OCI-LY3 (cell line): ENCODE measurements around the gene FAM107B.

Source experiments
- H2AFZ ChIP-seq: fragments of 200-600, 300-600 bp; shearing (Covaris generic); 2 replicates; pipeline ENCODE4 v1.6.0; 2014; ENCODE audit warnings: antibody characterized with exemption, low read depth, low read length
- H3K27ac ChIP-seq: fragments of 200-600, 300-600 bp; sonication (generic); 2 replicates; pipeline ENCODE4 v1.5.1; 2014; ENCODE audit warnings: mild to moderate bottlenecking, low read length, moderate library complexity, mixed read lengths
- H3K27me3 ChIP-seq: fragments of 200-600, 300-600 bp; sonication (generic); 2 replicates; pipeline ENCODE4 v1.6.1; 2014; ENCODE audit warnings: low read depth, low read length, mixed read lengths
- H3K36me3 ChIP-seq: fragments of 200-600, 300-600 bp; sonication (generic); replicated peaks from 2 replicates; pipeline ENCODE3; 2014; ENCODE audit warnings: low read depth, low read length, mixed read lengths
- H3K4me1 ChIP-seq: fragments of 300-600, 200-600 bp; sonication (generic); 2 replicates; pipeline ENCODE4 v1.6.1; 2014; ENCODE audit warnings: low read length, mixed read lengths
- H3K4me2 ChIP-seq: fragments of 200-600, 300-600 bp; sonication (generic); 2 replicates; pipeline ENCODE4 v1.6.1; 2014; ENCODE audit warnings: low read length, mixed read lengths
- H3K4me3 ChIP-seq: fragments of 300-600, 200-600 bp; sonication (generic); 2 replicates; pipeline ENCODE4 v1.5.1; 2014; ENCODE audit warnings: antibody characterized with exemption, mild to moderate bottlenecking, low read length, moderate library complexity
- H3K79me2 ChIP-seq: fragments of 300-600, 200-600 bp; shearing (Covaris generic); 2 replicates; pipeline ENCODE4 v1.6.1; 2014; ENCODE audit warnings: mild to moderate bottlenecking, low read length, mixed read lengths
- H3K9ac ChIP-seq: fragments of 300-600, 200-600 bp; shearing (Covaris generic); 2 replicates; pipeline ENCODE4 v1.6.0; 2014; ENCODE audit warnings: mild to moderate bottlenecking, low read length, moderate library complexity
- H3K9me3 ChIP-seq: fragments of 200-600, 300-600 bp; shearing (Covaris generic); 2 replicates; pipeline ENCODE4 v1.6.1; 2014; ENCODE audit warnings: low read length, mixed read lengths; ENCODE audit not compliant: insufficient read depth
- H4K20me1 ChIP-seq: fragments of 200-600, 300-600 bp; sonication (generic); 2 replicates; pipeline ENCODE4 v1.6.1; 2016; ENCODE audit warnings: low read length, mixed read lengths; ENCODE audit not compliant: insufficient read depth
- CTCF ChIP-seq: fragments of 200-600, 300-600 bp; sonication (generic); IDR thresholded peaks from 2 replicates; pipeline ENCODE4 v1.5.1; 2014; ENCODE audit warnings: antibody characterized with exemption, low read length, low read depth
- EZH2phosphoT487 ChIP-seq: fragments of 200-600 bp; shearing (Covaris generic); IDR thresholded peaks from 2 replicates; pipeline ENCODE4 v1.6.1; 2018; ENCODE audit warnings: antibody characterized with exemption, mixed run types, low read depth

FAM107B gene

GRCh38 chr10:14705548-14706230 is 69.0 kb downstream of the FAM107B start:
- TF ChIP-seq EZH2phosphoT487 (no peak), CTCF (no peak)
- Histone ChIP-seq H3K27me3 (no peaks in the 10 kb centered on the region), H3K36me3 (no peaks in the 10 kb centered on the region), H3K4me1 (peaks cover 3% of the 10 kb centered on the region; the same call in 1 of the 2 replicates), H3K79me2 (no peaks in the 10 kb centered on the region), H3K4me2 (no peak overlapping the region), H2AFZ (no peak overlapping the region), H3K4me3 (no peak overlapping the region), H4K20me1 (no peaks in the 10 kb centered on the region), H3K9me3 (no peaks in the 10 kb centered on the region), H3K27ac (no peak overlapping the region), H3K9ac (no peak overlapping the region)

- TF ChIP-seq CTCF (no peak), EZH2phosphoT487 (no peak)
- H3K27me3 ChIP-seq, result no peaks in the 10 kb centered on the region
- H3K9me3 ChIP-seq, result no peaks in the 10 kb centered on the region
- no peak overlapping the region for H3K4me3 ChIP-seq
- H4K20me1 ChIP-seq, result no peaks in the 10 kb centered on the region
- H2AFZ ChIP-seq, result no peak overlapping the region
- H3K4me1 ChIP-seq, result peaks cover 7% of the 10 kb centered on the region
- no peak overlapping the region for H3K27ac ChIP-seq
- no peaks in the 10 kb centered on the region for H3K79me2 ChIP-seq
- H3K9ac ChIP-seq, result no peak overlapping the region
- H3K4me2 ChIP-seq, result no peak overlapping the region
- H3K36me3 ChIP-seq, result no peaks in the 10 kb centered on the region
Observed at GRCh38 chr10:14703631-14704001, 71.1 kb downstream of the FAM107B start.

DNA sequence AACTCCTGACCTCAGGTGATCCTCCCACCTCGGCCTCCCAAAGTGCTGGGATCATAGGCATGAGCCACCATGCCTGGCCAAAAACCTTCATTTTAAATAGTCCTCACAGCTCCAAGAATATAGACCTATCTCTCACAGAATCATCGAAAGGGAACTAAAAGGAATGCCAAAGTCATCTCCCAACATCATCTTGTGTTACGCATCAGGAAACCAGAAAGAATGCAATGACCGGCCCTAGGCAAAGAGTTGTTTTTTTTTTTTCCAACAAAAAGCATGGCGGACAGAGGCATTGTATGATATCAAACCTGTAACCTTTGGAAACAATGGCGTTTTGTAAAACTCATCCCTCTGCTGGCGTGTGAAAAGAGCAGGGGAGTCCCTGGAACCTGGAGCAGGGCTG is 73.2 kb downstream of the FAM107B start:
- no peak overlapping the region for H3K27ac ChIP-seq
- no peaks in the 10 kb centered on the region for H3K36me3 ChIP-seq
- no peak for TF ChIP-seq CTCF
- no peak for TF ChIP-seq EZH2phosphoT487

GRCh38 chr10:14700546-14700945 is 74.2 kb downstream of the FAM107B start:
- H3K4me3 ChIP-seq, result no peak overlapping the region
- peaks cover 17% of the 10 kb centered on the region for H3K4me1 ChIP-seq
- no peak overlapping the region for H3K4me2 ChIP-seq
- H2AFZ ChIP-seq, result no peak overlapping the region
- no peak overlapping the region for H3K27ac ChIP-seq
- H3K79me2 ChIP-seq, result no peaks in the 10 kb centered on the region
- no peaks in the 10 kb centered on the region for H3K36me3 ChIP-seq
- H3K9me3 ChIP-seq, result no peaks in the 10 kb centered on the region
- no peak for TF ChIP-seq CTCF
- TF ChIP-seq EZH2phosphoT487, result no peak
- no peaks in the 10 kb centered on the region for H4K20me1 ChIP-seq
- H3K27me3 ChIP-seq, result no peaks in the 10 kb centered on the region
- no peak overlapping the region for H3K9ac ChIP-seq

More for the DNA sequence above, 73.2 kb downstream of the FAM107B start:
- H3K27me3 ChIP-seq, result no peaks in the 10 kb centered on the region
- no peak overlapping the region for H2AFZ ChIP-seq
- peaks cover 13% of the 10 kb centered on the region for H3K4me1 ChIP-seq
- H3K4me3 ChIP-seq, result no peak overlapping the region
- H3K4me2 ChIP-seq, result no peak overlapping the region
- no peaks in the 10 kb centered on the region for H3K9me3 ChIP-seq
- no peaks in the 10 kb centered on the region for H3K79me2 ChIP-seq
- no peaks in the 10 kb centered on the region for H4K20me1 ChIP-seq
- H3K9ac ChIP-seq, result no peak overlapping the region
